Mucosa of stomach (tissue), 1 donor: ENCODE data around the gene GALNT17.

Experiments used
- H3K27me3 ChIP-seq: one replicate; pipeline ENCODE4 v1.7.0; 2013; ENCODE audit warnings: mild to moderate bottlenecking, low read length; ENCODE audit not compliant: control insufficient read depth, insufficient read depth
- H3K36me3 ChIP-seq: one replicate; pipeline ENCODE4 v1.7.0; 2013; ENCODE audit warnings: low read length; ENCODE audit not compliant: control insufficient read depth, insufficient read depth
- H3K4me1 ChIP-seq: one replicate; pipeline ENCODE4 v1.7.0; 2013; ENCODE audit warnings: mild to moderate bottlenecking, low read length; ENCODE audit not compliant: control insufficient read depth, insufficient read depth
- H3K4me3 ChIP-seq: one replicate; pipeline ENCODE4 v1.7.0; 2013; ENCODE audit warnings: low read length
- H3K9ac ChIP-seq: one replicate; pipeline ENCODE4 v1.7.0; 2013; ENCODE audit warnings: mild to moderate bottlenecking, low read length, moderate library complexity
- H3K9me3 ChIP-seq: one replicate; pipeline ENCODE4 v1.7.0; 2013; ENCODE audit warnings: mild to moderate bottlenecking, low read length, moderate library complexity; ENCODE audit not compliant: control insufficient read depth
- donor health status: Pancreatic carcinoma.

Gene GALNT17

GRCh38 chr7:71461572-71461971 lies 329.6 kb downstream of the GALNT17 start:
- Histone ChIP-seq H3K4me1 (no peaks in the 10 kb centered on the region), H3K9me3 (peaks cover 5% of the 10 kb centered on the region), H3K27me3 (no peaks in the 10 kb centered on the region), H3K4me3 (no peak overlapping the region), H3K9ac (no peak overlapping the region), H3K36me3 (no peaks in the 10 kb centered on the region)

DNA sequence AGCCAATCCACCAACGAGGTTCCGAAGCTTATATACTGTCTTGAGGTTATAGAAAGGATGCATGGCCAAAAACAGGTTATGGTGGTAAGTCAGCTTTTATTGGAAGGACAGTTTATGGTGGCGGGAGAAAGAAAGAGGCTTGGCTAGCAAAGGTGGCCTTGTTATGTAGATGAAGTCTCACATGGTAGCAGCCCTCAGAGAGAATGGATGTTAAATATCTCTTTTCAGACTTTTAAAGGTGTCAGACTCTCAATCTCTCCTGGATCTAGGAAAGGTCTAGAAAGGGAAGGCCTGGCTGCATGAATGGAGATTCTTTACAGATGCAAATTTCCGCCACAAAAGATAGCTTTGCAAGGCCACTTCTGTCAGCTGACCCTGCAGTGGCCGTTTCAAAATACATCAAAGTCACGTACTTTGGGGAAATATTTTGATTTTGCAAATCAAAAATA lies 333.8 kb downstream of the GALNT17 start:
- no peak overlapping the region for H3K9ac ChIP-seq
- H3K36me3 ChIP-seq = no peaks in the 10 kb centered on the region
- no peaks in the 10 kb centered on the region for H3K4me1 ChIP-seq
- no peak overlapping the region for H3K4me3 ChIP-seq
- peaks cover 5% of the 10 kb centered on the region for H3K9me3 ChIP-seq
- H3K27me3 ChIP-seq = no peaks in the 10 kb centered on the region

- H3K27me3 ChIP-seq = no peaks in the 10 kb centered on the region
- H3K9ac ChIP-seq = no peak overlapping the region
- H3K4me1 ChIP-seq = no peaks in the 10 kb centered on the region
- H3K9me3 ChIP-seq = peaks cover 5% of the 10 kb centered on the region
- no peaks in the 10 kb centered on the region for H3K36me3 ChIP-seq
- H3K4me3 ChIP-seq = no peak overlapping the region
Observed at GRCh38 chr7:71466448-71467145, 334.7 kb downstream of the GALNT17 start.

DNA sequence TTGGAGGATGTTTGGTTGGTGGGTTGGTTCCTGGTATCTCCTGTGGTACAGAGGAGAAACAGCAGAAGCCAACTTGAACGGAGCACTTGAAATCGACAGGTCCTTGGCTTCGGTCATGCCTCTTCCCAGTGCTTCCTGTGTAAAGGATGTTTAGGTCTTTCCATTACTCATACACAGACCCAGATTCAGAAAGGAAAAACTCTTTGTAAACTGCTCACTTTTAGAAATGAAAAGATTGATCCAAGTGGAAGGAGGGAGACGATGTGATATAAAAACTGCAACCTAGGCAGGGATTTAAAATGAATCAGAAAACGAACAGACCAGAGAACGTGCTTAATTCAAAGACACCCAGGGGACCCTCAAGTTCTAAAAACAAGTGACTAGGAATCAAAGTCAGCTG lies 338.4 kb downstream of the GALNT17 start:
- Histone ChIP-seq H3K4me1 (no peaks in the 10 kb centered on the region), H3K9me3 (no peaks in the 10 kb centered on the region), H3K27me3 (no peaks in the 10 kb centered on the region), H3K4me3 (no peak overlapping the region), H3K36me3 (no peaks in the 10 kb centered on the region), H3K9ac (no peak overlapping the region)

DNA sequence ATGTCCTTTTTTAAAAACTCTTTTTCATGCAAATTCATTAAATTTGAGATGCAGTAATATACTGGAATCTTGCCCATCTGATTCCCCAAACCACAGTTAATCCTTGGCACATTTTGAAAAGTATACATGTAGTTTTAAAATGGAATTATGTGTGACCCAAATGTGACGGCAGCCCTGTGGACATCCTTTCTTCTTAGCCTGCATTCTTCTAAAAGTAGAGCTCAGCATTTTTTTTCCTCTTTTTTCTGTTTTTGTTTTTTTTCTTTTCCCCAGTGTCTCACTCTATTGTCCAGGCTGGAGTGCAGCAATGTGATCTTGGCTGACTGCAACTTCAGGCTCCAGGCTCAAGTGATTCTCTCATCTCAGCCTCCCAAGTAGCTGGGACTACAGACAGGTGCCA lies 338.9 kb downstream of the GALNT17 start:
- Histone ChIP-seq H3K9ac (no peak overlapping the region), H3K4me1 (no peaks in the 10 kb centered on the region), H3K9me3 (no peaks in the 10 kb centered on the region), H3K27me3 (no peaks in the 10 kb centered on the region), H3K4me3 (no peak overlapping the region), H3K36me3 (no peaks in the 10 kb centered on the region)

- no peaks in the 10 kb centered on the region for H3K4me1 ChIP-seq
- H3K36me3 ChIP-seq = no peaks in the 10 kb centered on the region
- no peaks in the 10 kb centered on the region for H3K27me3 ChIP-seq
- no peak overlapping the region for H3K9ac ChIP-seq
- H3K4me3 ChIP-seq = no peak overlapping the region
- H3K9me3 ChIP-seq = no peaks in the 10 kb centered on the region
Observed at GRCh38 chr7:71472962-71473361, 341.0 kb downstream of the GALNT17 start.

- no peaks in the 10 kb centered on the region for H3K9me3 ChIP-seq
- H3K4me1 ChIP-seq = no peaks in the 10 kb centered on the region
- H3K9ac ChIP-seq = no peak overlapping the region
- H3K4me3 ChIP-seq = no peak overlapping the region
- no peaks in the 10 kb centered on the region for H3K36me3 ChIP-seq
- no peaks in the 10 kb centered on the region for H3K27me3 ChIP-seq
Observed at GRCh38 chr7:71473366-71473967, 341.5 kb downstream of the GALNT17 start.

DNA sequence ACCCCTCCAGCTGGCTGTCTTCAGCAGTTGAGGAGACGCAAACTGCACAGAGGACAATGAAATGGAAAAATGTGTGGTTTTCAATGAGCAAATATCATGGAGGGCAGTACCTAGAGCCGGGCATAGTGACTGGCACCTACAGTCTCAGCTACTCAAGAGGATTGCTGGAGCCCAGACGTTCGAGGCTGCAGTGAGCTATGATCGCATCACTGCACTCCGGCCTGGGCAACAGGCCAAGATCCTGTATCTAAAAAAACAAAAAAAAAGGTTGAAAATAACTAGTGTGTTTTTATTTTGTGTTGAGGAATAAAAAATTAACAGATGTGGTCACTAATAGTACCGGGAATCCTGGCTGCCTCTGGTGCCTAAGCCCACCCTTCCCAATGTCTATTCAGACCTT lies 345.5 kb downstream of the GALNT17 start:
- H3K4me3 ChIP-seq = no peak overlapping the region
- H3K4me1 ChIP-seq = no peaks in the 10 kb centered on the region
- H3K9ac ChIP-seq = no peak overlapping the region
- no peaks in the 10 kb centered on the region for H3K27me3 ChIP-seq
- H3K9me3 ChIP-seq = no peaks in the 10 kb centered on the region
- H3K36me3 ChIP-seq = no peaks in the 10 kb centered on the region

DNA sequence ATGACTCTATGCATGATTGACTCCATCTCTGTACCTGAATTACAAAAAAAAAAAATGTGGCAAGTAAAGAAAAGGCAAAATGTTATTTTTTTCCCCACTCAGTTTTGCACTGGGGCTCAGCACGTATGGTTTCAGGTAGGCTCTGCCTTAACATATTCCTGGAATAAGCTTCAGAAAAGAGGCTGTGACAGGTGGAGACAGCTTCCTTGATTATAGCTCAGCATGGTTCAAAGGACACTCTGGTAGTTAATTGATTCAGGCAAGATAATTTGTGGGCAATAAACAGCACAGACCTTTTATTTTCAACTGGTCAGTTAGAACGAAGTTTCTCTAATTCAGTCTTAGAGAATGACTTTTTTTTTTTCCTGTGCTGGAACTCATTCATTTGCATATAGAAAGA lies 347.3 kb downstream of the GALNT17 start:
- H3K9me3 ChIP-seq = no peaks in the 10 kb centered on the region
- H3K4me1 ChIP-seq = no peaks in the 10 kb centered on the region
- H3K36me3 ChIP-seq = no peaks in the 10 kb centered on the region
- no peaks in the 10 kb centered on the region for H3K27me3 ChIP-seq
- no peak overlapping the region for H3K9ac ChIP-seq
- H3K4me3 ChIP-seq = no peak overlapping the region

DNA sequence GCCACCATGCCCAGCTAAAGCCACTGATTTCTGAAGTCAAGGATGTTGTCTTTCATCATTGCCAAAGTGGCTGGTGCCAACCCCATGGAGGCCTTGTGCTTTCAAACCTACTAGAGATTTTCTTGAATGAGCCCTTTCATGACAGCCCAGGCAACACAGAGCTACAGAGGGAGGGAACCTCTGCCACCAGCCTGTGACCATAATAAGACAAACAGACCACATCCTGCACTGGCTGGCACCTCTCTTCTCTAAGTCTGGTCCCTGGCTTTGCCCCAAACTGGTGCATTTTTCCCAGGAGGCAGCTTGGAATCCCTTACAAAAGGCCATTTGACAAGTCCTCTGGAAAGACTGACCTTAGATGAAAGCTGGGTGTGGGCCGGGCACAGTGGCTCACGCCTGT lies 348.8 kb downstream of the GALNT17 start:
- H3K4me3 ChIP-seq = no peak overlapping the region
- H3K9me3 ChIP-seq = no peaks in the 10 kb centered on the region
- H3K9ac ChIP-seq = no peak overlapping the region
- no peaks in the 10 kb centered on the region for H3K4me1 ChIP-seq
- no peaks in the 10 kb centered on the region for H3K36me3 ChIP-seq
- no peaks in the 10 kb centered on the region for H3K27me3 ChIP-seq

DNA sequence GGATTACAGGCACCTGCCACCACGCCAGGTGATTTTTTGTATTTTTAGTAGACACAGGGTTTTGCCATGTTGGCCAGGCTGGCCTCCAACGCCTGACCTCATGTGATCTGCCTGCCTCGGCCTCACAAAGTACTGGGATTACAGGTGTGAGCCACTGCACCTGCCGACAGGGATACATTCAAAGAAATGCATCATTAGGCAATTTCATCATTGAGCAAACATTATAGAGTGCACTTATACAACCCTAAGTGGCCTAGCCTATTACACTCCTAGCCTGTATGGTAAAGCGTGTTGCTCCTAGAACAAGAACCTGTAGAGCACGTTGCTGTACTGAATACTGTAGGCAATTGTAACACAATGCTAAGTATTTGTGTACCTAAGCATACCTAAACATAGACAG lies 350.3 kb downstream of the GALNT17 start:
- Histone ChIP-seq H3K9ac (no peak overlapping the region), H3K36me3 (no peaks in the 10 kb centered on the region), H3K4me1 (no peaks in the 10 kb centered on the region), H3K27me3 (no peaks in the 10 kb centered on the region), H3K4me3 (no peak overlapping the region), H3K9me3 (no peaks in the 10 kb centered on the region)

DNA sequence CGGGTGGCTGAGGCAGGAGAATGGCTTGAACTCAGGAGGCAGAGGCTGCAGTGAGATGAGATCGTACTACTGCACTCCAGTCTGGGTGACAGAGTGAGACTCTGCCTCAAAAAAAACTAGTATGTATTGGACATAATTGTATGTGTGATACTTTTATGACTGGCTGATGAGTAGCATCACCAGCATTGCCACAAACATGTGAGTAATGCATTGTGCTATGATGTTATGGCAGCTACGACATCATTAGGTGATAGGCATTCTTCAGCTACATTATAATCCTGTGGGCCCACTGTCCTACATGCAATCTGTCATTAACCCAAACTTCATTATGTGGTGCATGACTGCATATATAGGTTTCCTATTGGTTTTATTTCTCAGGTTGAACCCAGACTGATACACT lies 352.4 kb downstream of the GALNT17 start:
- Histone ChIP-seq H3K4me3 (no peak overlapping the region), H3K36me3 (no peaks in the 10 kb centered on the region), H3K4me1 (no peaks in the 10 kb centered on the region)

More for the DNA sequence above, 352.4 kb downstream of the GALNT17 start:
- Histone ChIP-seq H3K9me3 (no peaks in the 10 kb centered on the region), H3K9ac (no peak overlapping the region), H3K27me3 (no peaks in the 10 kb centered on the region)
